ENCODE results near the gene PLEKHG4B.
A peak's percentile ranks its signal among the peaks of the same experiment; 100 is the strongest.
"Not testable (repeated sequence)": the region's sequence is repeated elsewhere in the genome, so short reads cannot be mapped to it uniquely, and the experiment has no call there.

PLEKHG4B gene

GRCh38 chr5:91556-92263, at the start of gene PLEKHG4B:
Gene PLEKHG4B, plus strand, starts transcription at chr5:92168. Its CDS starts 64 bp downstream, at chr5:92232.
- DNase-seq, result peak; percentile 80

GRCh38 chr5:42250-42649, 49.7 kb upstream of the PLEKHG4B start:
- no peak for DNase-seq

GRCh38 chr5:48192-48591, 43.8 kb upstream of the PLEKHG4B start:
- DNase-seq, result peak; percentile 99

GRCh38 chr5:49530-49929, 42.4 kb upstream of the PLEKHG4B start:
- not testable (repeated sequence) for DNase-seq

GRCh38 chr5:49953-50544, 41.9 kb upstream of the PLEKHG4B start:
- no peak for DNase-seq

- DNase-seq, result no peak
Measured at GRCh38 chr5:50724-51499, 41.1 kb upstream of the PLEKHG4B start.

- no peak for DNase-seq
Measured at GRCh38 chr5:51500-51823, 40.5 kb upstream of the PLEKHG4B start.

- peak; percentile 96 for DNase-seq
Measured at GRCh38 chr5:53381-54174, 38.4 kb upstream of the PLEKHG4B start.

GRCh38 chr5:54175-54730, 37.7 kb upstream of the PLEKHG4B start:
- DNase-seq, result no peak

GRCh38 chr5:54876-55569, 36.9 kb upstream of the PLEKHG4B start:
- peak; percentile 80 for DNase-seq

GRCh38 chr5:56561-57290, 35.2 kb upstream of the PLEKHG4B start:
- peak; percentile 53 for DNase-seq

- not testable (repeated sequence) for DNase-seq
Measured at GRCh38 chr5:60250-60649, 31.7 kb upstream of the PLEKHG4B start.

- DNase-seq, result no peak
Measured at GRCh38 chr5:70440-70839, 21.5 kb upstream of the PLEKHG4B start.

- DNase-seq, result not testable (repeated sequence)
Measured at GRCh38 chr5:72316-73180, 19.4 kb upstream of the PLEKHG4B start.

- DNase-seq, result not testable (repeated sequence)
Measured at GRCh38 chr5:73181-73447, 18.9 kb upstream of the PLEKHG4B start.

GRCh38 chr5:73768-74502, 18.0 kb upstream of the PLEKHG4B start:
- no peak for DNase-seq

GRCh38 chr5:74503-75109, 17.4 kb upstream of the PLEKHG4B start:
- no peak for DNase-seq

- no peak for DNase-seq
Measured at GRCh38 chr5:75331-76320, 16.3 kb upstream of the PLEKHG4B start.

Data from DMS53 (cell line).